ENCODE data around the gene USE1. TPM values are rescaled to one million over a fixed set of nuclear protein-coding genes. Genes with fewer than 3 reads are reported as not detected.

Gene USE1
- total RNA-seq, 1 experiment from 2014 or later: 27.5 TPM

- Histone ChIP-seq H2AFZ (ENCODE audit: low read depth, low read length, poor library complexity, severe bottlenecking) (no peak overlapping the region), H3K27ac (ENCODE audit: low read depth, low read length) (no peak overlapping the region), H3K79me2 (ENCODE audit: insufficient read depth, low read length) (no peaks in the 10 kb centered on the region), H3K9me2 (ENCODE audit: insufficient read depth) (no peaks in the 10 kb centered on the region), H3K9me3 (ENCODE audit: control insufficient read depth in 1 of 2, insufficient read depth in 1 of 2, low read depth in 1 of 2, low read length in 2 of 2) (no peaks in the 10 kb centered on the region), H3K36me3 (ENCODE audit: control insufficient read depth in 1 of 2, insufficient read depth in 2 of 2, low read length in 2 of 2) (no peaks in the 10 kb centered on the region), H3K9ac (ENCODE audit: low read length) (no peak overlapping the region), H3K27me3 (ENCODE audit: insufficient read depth, low read length) (no peaks in the 10 kb centered on the region), H3K4me2 (ENCODE audit: low read length) (no peak overlapping the region), H3K4me1 (ENCODE audit: control insufficient read depth in 1 of 2, insufficient read depth in 2 of 2, low read length in 2 of 2) (peaks cover 0 to 5% of the 10 kb centered on the region in 2 experiments; a peak in 1 of 4 replicates), H3K4me3 (replicated peaks in 1 of 2; ENCODE audit: low read depth in 1 of 2, low read length in 2 of 2) (no peak overlapping the region), H4K20me1 (ENCODE audit: insufficient read depth) (no peaks in the 10 kb centered on the region)
- ChIA-PET POLR2A (no interaction called here), CTCF (interaction anchor here (1.0 kb wide), 1 partner anchor 12 kb away, joined by 4 read pairs; the partner anchor contains the start of gene BABAM1), RAD21 (ENCODE audit: low non-redundant PET in 1 of 2, low total read pairs in 2 of 2, uncharacterized antibody in 2 of 2, unreplicated experiment in 2 of 2) (no interaction called here)
- DNase-seq (ENCODE audit: low read depth, low spot score): no peak
- BruUV-seq (replicated peaks): no TSS peak
- TF ChIP-seq SIN3A (IDR thresholded peaks at IDR 0.05; ENCODE audit: low read depth): no peak
- no peak for TF ChIP-seq POLR2AphosphoS5 (IDR thresholded peaks at IDR 0.05; ENCODE audit: low read depth, low read length)
- no peak for TF ChIP-seq YY1 (IDR thresholded peaks at IDR 0.05; ENCODE audit: extremely low read depth, insufficient replicate concordance, low read depth, low read length)
- no peak for TF ChIP-seq RAD21 (IDR thresholded peaks at IDR 0.05; ENCODE audit: low read depth)
- TF ChIP-seq TCF7L2 (IDR thresholded peaks at IDR 0.05; ENCODE audit: borderline replicate concordance, extremely low read depth, insufficient read depth, insufficient read length): no peak
- no peak for TF ChIP-seq ZFX (IDR thresholded peaks at IDR 0.05)
- no peak for TF ChIP-seq ZNF274 (IDR thresholded peaks at IDR 0.05; ENCODE audit: low read depth, low read length)
- no peak for TF ChIP-seq ELF1 (IDR thresholded peaks at IDR 0.05; ENCODE audit: borderline replicate concordance, low read depth)
- no peak for TF ChIP-seq CTCF (IDR thresholded peaks at IDR 0.05 in 2 of 3, conservative IDR thresholded peaks at IDR 0.05 in 1 of 3; ENCODE audit: borderline replicate concordance in 1 of 3, insufficient read depth in 1 of 3, low read depth in 2 of 3, low read length in 2 of 3)
- TF ChIP-seq CEBPB (IDR thresholded peaks at IDR 0.05; ENCODE audit: low read depth): no peak
- TF ChIP-seq EZH2phosphoT487 (IDR thresholded peaks at IDR 0.05; ENCODE audit: borderline replicate concordance): no peak
- TF ChIP-seq JUND (IDR thresholded peaks at IDR 0.05): no peak
- TF ChIP-seq EGR1 (IDR thresholded peaks at IDR 0.05; ENCODE audit: low read depth): no peak
- TF ChIP-seq POLR2A (IDR thresholded peaks at IDR 0.05; ENCODE audit: borderline replicate concordance, extremely low read depth, insufficient read depth, insufficient read length): no peak
- TF ChIP-seq FOSL1 (IDR thresholded peaks at IDR 0.05; ENCODE audit: low read depth): no peak
- TF ChIP-seq ATF3 (IDR thresholded peaks at IDR 0.05): no peak
- intact Hi-C loops (cut with micrococcal nuclease): no loop called here
- no peak for ATAC-seq
Observed at GRCh38 chr19:17255150-17255621, 40.0 kb downstream of the USE1 start.

All from HCT116 (cell line).